ENCODE results near the gene TMEM87B.

TMEM87B gene

GRCh38 chr2:112023707-112024106 lies 31.4 kb upstream of the TMEM87B start:
- H3K23ac ChIP-seq (ENCODE audit: low read length in 2 of 2) = peak overlapping the region in 1 of 2 experiments; percentile 65
- no peaks in the 10 kb centered on the region for H3K9me3 ChIP-seq (ENCODE audit: control insufficient read depth, low read length)
- H3K79me1 ChIP-seq (replicated peaks; ENCODE audit: low read length, poor library complexity, severe bottlenecking) = no peaks in the 10 kb centered on the region
- no peak overlapping the region for H3K27ac ChIP-seq (ENCODE audit: low read length, poor library complexity, severe bottlenecking)
- H3K18ac ChIP-seq (ENCODE audit: low read depth in 1 of 2, low read length in 2 of 2) = peak overlapping the region in 1 of 2 experiments; percentile 53
- H2BK15ac ChIP-seq (ENCODE audit: low read depth, poor library complexity, severe bottlenecking) = peak overlapping the region; percentile 12
- peaks cover 0 to 33% of the 10 kb centered on the region in 2 experiments for H3K36me3 ChIP-seq (ENCODE audit: control insufficient read depth in 1 of 2, insufficient read depth in 2 of 2, low read depth in 1 of 2, low read length in 2 of 2)
- no peak overlapping the region for H2AK5ac ChIP-seq (ENCODE audit: low read length, severe bottlenecking)
- no peak overlapping the region for H3K14ac ChIP-seq (ENCODE audit: low read length in 2 of 2)
- H3K4me1 ChIP-seq (ENCODE audit: control insufficient read depth, insufficient read depth, low read depth, low read length) = peaks cover 2% of the 10 kb centered on the region
- peaks cover 0 to 22% of the 10 kb centered on the region in 2 experiments for H3K27me3 ChIP-seq (ENCODE audit: control insufficient read depth in 1 of 2, insufficient read depth in 1 of 2, low read length in 2 of 2)
- H2AFZ ChIP-seq (ENCODE audit: low read depth, low read length) = no peak overlapping the region
- DNase-seq = no peak
- H3K4me2 ChIP-seq (ENCODE audit: low read length, poor library complexity, severe bottlenecking) = no peak overlapping the region
- H4K8ac ChIP-seq (ENCODE audit: low read length) = no peak overlapping the region
- H2BK5ac ChIP-seq (ENCODE audit: low read depth, low read length, poor library complexity, severe bottlenecking) = no peak overlapping the region
- 93% methylated on average over 4 of the region's 5 CpGs for WGBS
- H3K4ac ChIP-seq (ENCODE audit: low read depth in 1 of 2, low read length in 2 of 2) = no peak overlapping the region
- no peak overlapping the region for H3K9ac ChIP-seq (ENCODE audit: low read length)
- H2BK12ac ChIP-seq (ENCODE audit: low read length in 2 of 2) = no peak overlapping the region
- no peak overlapping the region for H4K91ac ChIP-seq (ENCODE audit: low read length)
- no peak overlapping the region for H2BK120ac ChIP-seq (ENCODE audit: low read depth, low read length)
- no peak overlapping the region for H3K4me3 ChIP-seq (ENCODE audit: insufficient read depth in 1 of 2, low read depth in 1 of 2, low read length in 2 of 2)

- H3K4me1 ChIP-seq (ENCODE audit: control insufficient read depth, insufficient read depth, low read depth, low read length) = peaks cover 2% of the 10 kb centered on the region
- no peak overlapping the region for H2BK15ac ChIP-seq (ENCODE audit: low read depth, poor library complexity, severe bottlenecking)
- H3K9ac ChIP-seq (ENCODE audit: low read length) = no peak overlapping the region
- no peak overlapping the region for H3K18ac ChIP-seq (ENCODE audit: low read depth in 1 of 2, low read length in 2 of 2)
- no peak overlapping the region for H3K23ac ChIP-seq (ENCODE audit: low read length in 2 of 2)
- H3K4ac ChIP-seq (ENCODE audit: low read depth in 1 of 2, low read length in 2 of 2) = no peak overlapping the region
- peaks cover 0 to 33% of the 10 kb centered on the region in 2 experiments for H3K36me3 ChIP-seq (ENCODE audit: control insufficient read depth in 1 of 2, insufficient read depth in 2 of 2, low read depth in 1 of 2, low read length in 2 of 2)
- H3K27me3 ChIP-seq (ENCODE audit: control insufficient read depth in 1 of 2, insufficient read depth in 1 of 2, low read length in 2 of 2) = peaks cover 0 to 17% of the 10 kb centered on the region in 2 experiments
- 90% methylated on average over 9 of the region's 9 CpGs for WGBS
- no peak overlapping the region for H2BK5ac ChIP-seq (ENCODE audit: low read depth, low read length, poor library complexity, severe bottlenecking)
- H3K4me3 ChIP-seq (ENCODE audit: insufficient read depth in 1 of 2, low read depth in 1 of 2, low read length in 2 of 2) = no peak overlapping the region
- no peak overlapping the region for H2AFZ ChIP-seq (ENCODE audit: low read depth, low read length)
- H2AK5ac ChIP-seq (ENCODE audit: low read length, severe bottlenecking) = no peak overlapping the region
- H3K4me2 ChIP-seq (ENCODE audit: low read length, poor library complexity, severe bottlenecking) = no peak overlapping the region
- no peaks in the 10 kb centered on the region for H3K9me3 ChIP-seq (ENCODE audit: control insufficient read depth, low read length)
- H3K27ac ChIP-seq (ENCODE audit: low read length, poor library complexity, severe bottlenecking) = no peak overlapping the region
- H4K8ac ChIP-seq (ENCODE audit: low read length) = no peak overlapping the region
- no peak overlapping the region for H4K91ac ChIP-seq (ENCODE audit: low read length)
- H2BK12ac ChIP-seq (ENCODE audit: low read length in 2 of 2) = no peak overlapping the region
- H2BK120ac ChIP-seq (ENCODE audit: low read depth, low read length) = no peak overlapping the region
- H3K14ac ChIP-seq (ENCODE audit: low read length in 2 of 2) = no peak overlapping the region
- H3K79me1 ChIP-seq (replicated peaks; ENCODE audit: low read length, poor library complexity, severe bottlenecking) = no peaks in the 10 kb centered on the region
- no peak for DNase-seq
Observed at GRCh38 chr2:112024231-112024630, 30.8 kb upstream of the TMEM87B start.

GRCh38 chr2:112024896-112025491 lies 30.1 kb upstream of the TMEM87B start:
- WGBS = 97% methylated on average over 12 of the region's 12 CpGs
- H3K4me2 ChIP-seq (ENCODE audit: low read length, poor library complexity, severe bottlenecking) = no peak overlapping the region
- no peak overlapping the region for H3K4me3 ChIP-seq (ENCODE audit: insufficient read depth in 1 of 2, low read depth in 1 of 2, low read length in 2 of 2)
- H3K18ac ChIP-seq (ENCODE audit: low read depth in 1 of 2, low read length in 2 of 2) = no peak overlapping the region
- no peaks in the 10 kb centered on the region for H3K9me3 ChIP-seq (ENCODE audit: control insufficient read depth, low read length)
- no peaks in the 10 kb centered on the region for H3K79me1 ChIP-seq (replicated peaks; ENCODE audit: low read length, poor library complexity, severe bottlenecking)
- no peak overlapping the region for H3K9ac ChIP-seq (ENCODE audit: low read length)
- peaks cover 0 to 30% of the 10 kb centered on the region in 2 experiments for H3K36me3 ChIP-seq (ENCODE audit: control insufficient read depth in 1 of 2, insufficient read depth in 2 of 2, low read depth in 1 of 2, low read length in 2 of 2)
- H3K4me1 ChIP-seq (ENCODE audit: control insufficient read depth, insufficient read depth, low read depth, low read length) = peaks cover 2% of the 10 kb centered on the region
- H2BK15ac ChIP-seq (ENCODE audit: low read depth, poor library complexity, severe bottlenecking) = no peak overlapping the region
- peaks cover 0 to 10% of the 10 kb centered on the region in 2 experiments for H3K27me3 ChIP-seq (ENCODE audit: control insufficient read depth in 1 of 2, insufficient read depth in 1 of 2, low read length in 2 of 2)
- no peak overlapping the region for H3K14ac ChIP-seq (ENCODE audit: low read length in 2 of 2)
- no peak overlapping the region for H3K4ac ChIP-seq (ENCODE audit: low read depth in 1 of 2, low read length in 2 of 2)
- H2BK5ac ChIP-seq (ENCODE audit: low read depth, low read length, poor library complexity, severe bottlenecking) = no peak overlapping the region
- no peak overlapping the region for H3K23ac ChIP-seq (ENCODE audit: low read length in 2 of 2)
- H2AK5ac ChIP-seq (ENCODE audit: low read length, severe bottlenecking) = no peak overlapping the region
- no peak for DNase-seq
- no peak overlapping the region for H2BK12ac ChIP-seq (ENCODE audit: low read length in 2 of 2)
- H4K91ac ChIP-seq (ENCODE audit: low read length) = no peak overlapping the region
- H2AFZ ChIP-seq (ENCODE audit: low read depth, low read length) = no peak overlapping the region
- H2BK120ac ChIP-seq (ENCODE audit: low read depth, low read length) = no peak overlapping the region
- H4K8ac ChIP-seq (ENCODE audit: low read length) = no peak overlapping the region
- H3K27ac ChIP-seq (ENCODE audit: low read length, poor library complexity, severe bottlenecking) = no peak overlapping the region

- no peak for DNase-seq
- H3K27ac ChIP-seq (ENCODE audit: low read length, poor library complexity, severe bottlenecking) = no peak overlapping the region
- no peak overlapping the region for H3K18ac ChIP-seq (ENCODE audit: low read depth in 1 of 2, low read length in 2 of 2)
- no peak overlapping the region for H4K91ac ChIP-seq (ENCODE audit: low read length)
- peaks cover 0 to 3% of the 10 kb centered on the region in 2 experiments for H3K27me3 ChIP-seq (ENCODE audit: control insufficient read depth in 1 of 2, insufficient read depth in 1 of 2, low read length in 2 of 2)
- H2BK12ac ChIP-seq (ENCODE audit: low read length in 2 of 2) = no peak overlapping the region
- 89% methylated on average over 8 of the region's 8 CpGs for WGBS
- no peak overlapping the region for H4K8ac ChIP-seq (ENCODE audit: low read length)
- H3K9ac ChIP-seq (ENCODE audit: low read length) = no peak overlapping the region
- no peak overlapping the region for H3K4ac ChIP-seq (ENCODE audit: low read depth in 1 of 2, low read length in 2 of 2)
- H3K4me3 ChIP-seq (ENCODE audit: insufficient read depth in 1 of 2, low read depth in 1 of 2, low read length in 2 of 2) = no peak overlapping the region
- H3K9me3 ChIP-seq (ENCODE audit: control insufficient read depth, low read length) = no peaks in the 10 kb centered on the region
- H3K36me3 ChIP-seq (ENCODE audit: control insufficient read depth in 1 of 2, insufficient read depth in 2 of 2, low read depth in 1 of 2, low read length in 2 of 2) = peaks cover 0 to 25% of the 10 kb centered on the region in 2 experiments
- H3K4me1 ChIP-seq (ENCODE audit: control insufficient read depth, insufficient read depth, low read depth, low read length) = peaks cover 2% of the 10 kb centered on the region
- H2BK120ac ChIP-seq (ENCODE audit: low read depth, low read length) = no peak overlapping the region
- H2AFZ ChIP-seq (ENCODE audit: low read depth, low read length) = no peak overlapping the region
- no peak overlapping the region for H3K23ac ChIP-seq (ENCODE audit: low read length in 2 of 2)
- no peaks in the 10 kb centered on the region for H3K79me1 ChIP-seq (replicated peaks; ENCODE audit: low read length, poor library complexity, severe bottlenecking)
- no peak overlapping the region for H2AK5ac ChIP-seq (ENCODE audit: low read length, severe bottlenecking)
- no peak overlapping the region for H3K14ac ChIP-seq (ENCODE audit: low read length in 2 of 2)
- H2BK5ac ChIP-seq (ENCODE audit: low read depth, low read length, poor library complexity, severe bottlenecking) = no peak overlapping the region
- no peak overlapping the region for H3K4me2 ChIP-seq (ENCODE audit: low read length, poor library complexity, severe bottlenecking)
- H2BK15ac ChIP-seq (ENCODE audit: low read depth, poor library complexity, severe bottlenecking) = no peak overlapping the region
Observed at GRCh38 chr2:112026509-112026908, 28.6 kb upstream of the TMEM87B start.
